HG02610 (cell line): Measurements from ENCODE around the gene PLEKHH2.
"Not testable (repeated sequence)": the region's sequence is repeated elsewhere in the genome, so short reads cannot be mapped to it uniquely, and the experiment has no call there.

Experiments
- ATAC-seq: cut with Tn5 transposase; IDR thresholded peaks from one replicate; pipeline ENCODE4 v1.9.1; 2021; ENCODE audit warnings: mild to moderate bottlenecking, moderate library complexity; ENCODE audit not compliant: unreplicated experiment

PLEKHH2 gene

GRCh38 chr2:43637030-43637803 lies at the start of gene PLEKHH2:
PLEKHH2 (plus strand) TSS chr2:43637260; CDS start chr2:43644674, 7,414 bp downstream.
- ATAC-seq: peak; percentile 100

GRCh38 chr2:43592443-43592842 lies 44.6 kb upstream of the PLEKHH2 start:
- ATAC-seq: no peak

GRCh38 chr2:43593254-43593653 lies 43.8 kb upstream of the PLEKHH2 start:
- no peak for ATAC-seq

- no peak for ATAC-seq
These were observed 42.2 kb upstream of the PLEKHH2 start for GRCh38 chr2:43594875-43595274.

- peak; percentile 98 for ATAC-seq
These were observed 41.3 kb upstream of the PLEKHH2 start, which contains the start of gene THADA for GRCh38 chr2:43595603-43596412. THADA (minus strand) TSS chr2:43596038; CDS start chr2:43592392, 3,646 bp downstream.

- not testable (repeated sequence) for ATAC-seq
These were observed 36.5 kb upstream of the PLEKHH2 start for GRCh38 chr2:43600596-43600995.

GRCh38 chr2:43604674-43605073 lies 32.4 kb upstream of the PLEKHH2 start:
- no peak for ATAC-seq

DNA sequence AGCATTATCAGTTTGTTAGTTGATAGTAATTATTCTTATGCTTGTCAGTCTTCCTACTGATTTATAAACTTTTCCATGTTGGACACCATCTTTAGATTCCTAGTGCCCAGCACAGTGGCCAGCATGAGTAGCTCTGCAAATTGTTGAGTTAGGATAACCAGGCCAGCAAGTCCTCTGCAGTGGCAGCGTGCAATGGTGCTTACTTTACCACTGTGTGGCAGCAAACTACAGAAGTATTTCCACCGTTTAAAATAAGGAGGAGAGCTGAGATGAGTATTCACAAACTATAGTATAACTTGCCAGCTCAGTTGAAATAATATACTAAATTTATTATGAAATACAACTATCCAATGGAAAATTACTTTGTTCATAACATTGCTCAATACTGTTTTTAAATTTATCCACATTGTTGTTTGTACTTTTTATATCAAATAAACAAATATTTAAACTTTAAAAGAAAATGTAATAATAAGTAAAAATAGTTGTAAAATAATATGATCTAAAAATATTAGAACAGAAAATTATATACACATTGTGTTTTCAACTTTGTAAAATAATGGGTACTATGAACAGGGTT lies 31.9 kb upstream of the PLEKHH2 start:
- no peak for ATAC-seq

GRCh38 chr2:43605851-43606250 lies 31.2 kb upstream of the PLEKHH2 start:
- ATAC-seq: no peak

DNA sequence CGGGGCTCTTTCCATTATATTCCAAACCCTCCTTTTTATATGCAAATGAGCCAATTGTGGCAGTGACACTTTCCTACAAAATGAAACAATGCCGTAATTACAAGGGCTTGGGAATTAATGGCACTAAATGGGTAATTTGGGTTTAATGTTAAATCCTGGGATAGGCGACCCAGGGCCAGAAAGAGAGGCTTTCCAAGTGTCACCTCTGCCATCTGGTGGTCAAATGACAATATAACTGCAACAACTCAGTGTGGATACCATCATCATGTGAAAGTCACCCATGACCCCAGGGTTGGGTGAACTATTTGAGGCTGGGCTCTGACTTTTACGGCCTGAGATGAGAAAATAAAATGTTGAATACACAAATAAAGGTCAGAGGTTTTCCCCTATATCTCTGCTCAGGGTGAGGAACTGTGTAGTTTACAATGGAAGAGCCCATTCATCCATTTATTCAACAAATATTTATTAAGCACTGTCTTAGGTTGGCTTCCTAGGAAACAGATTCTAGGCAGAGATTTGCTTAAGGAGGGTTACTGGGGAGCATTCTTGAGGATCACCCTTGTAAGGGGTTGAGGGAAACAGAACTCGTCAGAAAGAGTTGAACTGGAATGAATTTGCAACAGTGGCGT lies 27.7 kb upstream of the PLEKHH2 start:
- no peak for ATAC-seq

GRCh38 chr2:43610361-43610760 lies 26.7 kb upstream of the PLEKHH2 start:
- ATAC-seq: no peak

DNA sequence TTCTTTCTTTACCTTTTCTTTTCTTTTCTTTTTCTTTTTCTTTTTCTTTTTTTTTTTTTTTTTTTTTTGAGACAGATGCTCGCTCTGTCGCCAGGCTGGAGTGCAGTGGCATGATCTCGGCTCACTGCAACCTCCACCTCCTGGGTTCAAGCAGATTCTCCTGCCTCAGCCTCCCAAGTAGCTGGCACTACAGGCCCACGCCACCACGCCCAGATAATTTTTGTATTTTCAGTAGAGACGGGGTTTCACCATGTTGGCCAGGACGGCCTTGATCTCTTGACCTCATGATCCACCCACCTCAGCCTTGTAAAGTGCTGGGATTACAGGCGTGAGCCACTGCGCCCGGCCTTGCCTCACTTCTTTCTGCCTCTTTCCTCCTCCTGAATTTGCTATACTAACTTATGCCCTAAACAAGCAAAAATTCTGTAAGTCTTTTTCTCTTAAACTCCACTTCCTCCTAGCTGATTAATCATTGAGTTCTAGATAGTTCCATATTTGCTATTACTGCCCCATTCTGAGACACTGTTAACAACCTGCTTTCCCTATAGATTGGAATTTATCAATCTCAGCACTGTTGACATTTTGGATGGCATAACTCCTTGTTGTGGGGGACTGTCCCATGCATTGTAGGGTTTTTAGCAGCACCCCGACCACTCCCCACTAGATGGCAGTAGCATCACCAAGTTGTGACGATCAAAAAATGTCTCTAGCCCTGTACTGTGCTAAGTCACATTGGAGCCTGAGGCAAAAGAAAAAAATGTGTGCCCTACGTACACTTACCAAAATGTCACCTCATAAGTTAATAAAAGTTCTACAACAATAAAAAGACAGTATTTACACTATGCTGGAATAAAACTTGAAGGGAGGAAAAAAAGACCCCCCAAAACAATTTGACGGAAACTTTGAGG lies 24.8 kb upstream of the PLEKHH2 start:
- ATAC-seq: peak; percentile 71

DNA sequence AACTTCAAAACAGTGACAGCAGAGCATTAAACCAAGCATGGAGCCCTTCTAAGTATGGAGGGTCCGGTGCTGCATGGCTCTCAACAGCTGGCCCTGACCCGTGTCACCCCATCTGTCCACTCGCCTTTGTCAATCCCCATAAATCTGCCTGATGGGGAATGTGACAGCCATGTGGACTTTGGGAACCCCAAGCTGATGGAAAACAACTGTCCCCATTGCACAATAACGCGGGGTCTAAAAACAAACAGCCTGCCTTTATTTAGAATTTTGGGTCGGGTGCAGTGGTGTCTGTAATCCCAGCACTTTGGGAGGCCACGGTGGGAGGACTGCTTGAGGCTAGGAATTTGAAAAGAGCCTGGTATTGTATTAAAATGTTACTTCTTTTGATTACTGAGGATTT lies 24.1 kb upstream of the PLEKHH2 start:
- no peak for ATAC-seq

DNA sequence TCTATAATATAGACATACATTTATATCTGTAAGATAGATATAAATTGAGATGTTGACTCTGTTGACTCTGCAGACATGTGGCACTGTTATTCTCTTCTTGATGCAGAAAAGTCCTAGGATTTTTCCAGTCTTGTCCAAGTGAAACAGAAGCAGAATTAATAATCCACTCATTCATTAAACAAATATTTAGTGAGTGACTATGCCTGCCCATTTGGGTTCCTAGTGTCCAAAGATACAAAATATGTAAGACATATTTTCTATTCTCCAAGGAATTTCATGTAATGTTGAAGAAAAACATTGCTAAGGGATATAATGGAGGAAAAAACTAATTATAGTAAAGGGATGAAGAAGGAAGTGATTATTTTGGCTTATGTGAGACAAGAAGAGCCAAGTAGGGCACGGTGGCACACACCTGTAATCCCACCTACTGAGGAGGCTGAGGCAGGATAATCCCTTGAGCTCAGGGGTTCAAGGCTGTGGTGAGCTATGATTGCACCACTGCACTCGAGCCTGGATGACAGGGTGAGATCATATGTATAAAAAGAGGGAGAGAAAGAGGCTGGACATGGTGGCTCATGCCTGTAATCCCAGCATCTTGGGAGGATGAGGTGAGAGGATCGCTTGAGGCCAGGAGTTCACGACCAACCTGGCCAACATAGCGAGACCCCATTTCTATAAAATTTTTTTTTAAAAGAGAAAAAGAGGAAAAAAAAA lies 19.9 kb upstream of the PLEKHH2 start:
- no peak for ATAC-seq

DNA sequence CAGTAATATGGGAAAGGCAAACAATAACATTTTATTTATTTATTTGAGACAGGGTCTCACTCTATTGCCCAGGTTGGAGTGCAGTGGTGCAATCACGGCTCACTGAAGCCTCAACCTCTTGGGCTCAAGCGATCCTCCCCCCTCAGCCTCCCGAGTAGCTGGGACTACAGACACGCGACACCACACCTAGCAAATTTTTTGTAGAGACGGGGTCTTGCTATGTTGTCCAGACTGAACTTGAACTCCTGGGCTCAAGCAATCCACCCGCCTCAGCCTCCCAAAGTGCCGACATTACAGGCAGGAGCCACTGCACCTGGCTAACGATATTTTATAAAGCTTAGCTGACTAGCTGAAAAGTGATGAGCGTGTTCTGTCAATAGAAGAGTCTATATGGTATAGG lies 17.5 kb upstream of the PLEKHH2 start:
- no peak for ATAC-seq

GRCh38 chr2:43622931-43623451 lies 14.1 kb upstream of the PLEKHH2 start:
- ATAC-seq: no peak

- ATAC-seq: no peak
These were observed 5.3 kb upstream of the PLEKHH2 start for GRCh38 chr2:43631618-43632317.

DNA sequence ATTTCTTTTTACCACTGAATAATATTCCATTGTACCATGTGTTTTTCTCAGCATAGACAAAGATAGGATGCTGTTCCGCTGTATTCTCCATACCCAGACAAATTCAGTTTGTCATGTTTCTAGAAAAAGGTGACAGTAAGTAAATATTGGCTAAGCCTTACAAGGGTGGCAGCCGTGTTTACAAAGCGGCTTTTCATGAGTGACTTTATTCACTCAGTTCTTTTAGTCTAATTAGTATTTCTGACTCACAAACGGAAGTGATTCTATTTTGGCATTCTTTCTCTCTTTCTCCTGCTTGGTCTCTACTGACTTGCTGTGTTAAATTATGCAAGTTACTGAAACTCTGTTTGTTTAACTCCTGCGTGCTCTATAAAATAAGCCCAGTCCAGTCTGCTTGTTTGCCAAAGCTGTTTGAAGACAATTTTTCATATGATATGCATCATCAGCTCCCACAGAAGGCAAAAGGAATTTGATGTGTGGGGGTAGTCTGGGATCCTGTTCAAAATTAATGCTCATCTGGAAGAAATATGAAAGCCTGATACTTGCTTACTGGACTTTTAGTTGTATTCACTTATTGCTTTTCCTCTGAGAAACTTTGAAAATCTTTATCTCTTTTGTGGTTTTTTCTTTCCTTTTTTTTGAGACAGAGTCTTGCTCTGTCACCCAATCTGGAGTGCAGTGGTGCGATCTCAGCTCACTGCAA lies 2.3 kb upstream of the PLEKHH2 start:
- ATAC-seq: no peak
